GM23248 (cell line): ENCODE results near the gene HNRNPA2B1.

Source experiments
- EZH2 ChIP-seq: fragments of 200-600 bp; sonication (generic); IDR thresholded peaks from 2 replicates; pipeline ENCODE4 v1.6.1; 2018; ENCODE audit warnings: antibody characterized with exemption, mild to moderate bottlenecking; ENCODE audit not compliant: insufficient read depth, poor library complexity, severe bottlenecking
- EZH2phosphoT487 ChIP-seq: fragments of 200-600 bp; sonication (generic); IDR thresholded peaks from 2 replicates; pipeline ENCODE4 v1.6.1; 2018; ENCODE audit warnings: antibody characterized with exemption, moderate library complexity, mild to moderate bottlenecking, low read depth; ENCODE audit not compliant: insufficient read depth

- TF ChIP-seq EZH2phosphoT487 = no peak
- TF ChIP-seq EZH2 = no peak
Observed at GRCh38 chr7:26201247-26202018, 887 bp upstream of the HNRNPA2B1 start, which contains the start of gene CBX3.
